Raji (cell line): ENCODE results near the gene CHRD.

Experiments used
- POLR2A ChIP-seq: IDR thresholded peaks from 2 replicates; pipeline ENCODE4 v1.6.1; 2011; ENCODE audit warnings: low read depth, low read length, control low read depth; ENCODE audit not compliant: insufficient read depth

Gene CHRD

DNA sequence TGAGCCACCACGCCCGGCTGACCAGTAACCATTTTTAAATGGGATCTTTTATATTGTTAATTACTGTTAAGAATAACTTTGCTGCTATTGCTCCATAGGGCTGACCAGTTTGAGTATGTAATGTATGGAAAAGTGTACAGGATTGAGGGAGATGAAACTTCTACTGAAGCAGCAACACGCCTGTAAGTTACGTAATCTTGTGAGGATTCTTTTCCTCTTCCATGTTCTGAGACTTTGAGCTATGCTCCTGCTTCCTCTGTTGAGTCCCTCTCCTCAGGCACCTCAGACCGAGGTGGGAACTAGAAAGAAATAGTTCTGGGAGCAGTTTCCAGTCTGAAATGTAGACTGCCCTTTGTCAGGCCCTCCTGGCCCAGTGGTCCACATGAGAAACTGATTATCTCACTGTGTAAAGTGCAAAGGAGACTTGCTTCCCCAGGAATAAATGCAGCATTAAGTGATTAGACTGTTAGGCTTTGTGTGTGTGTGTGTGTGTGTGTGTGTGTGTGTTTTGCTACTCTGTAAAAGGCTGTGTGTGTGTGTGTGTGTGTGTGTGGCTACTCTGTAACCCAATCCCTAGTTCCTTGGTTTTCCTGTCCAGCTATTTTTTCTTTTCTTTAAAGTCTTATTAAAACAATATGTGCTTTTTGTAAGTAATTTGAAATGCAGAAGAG is 13.1 kb upstream of the CHRD start:
- TF ChIP-seq POLR2A, result no peak

DNA sequence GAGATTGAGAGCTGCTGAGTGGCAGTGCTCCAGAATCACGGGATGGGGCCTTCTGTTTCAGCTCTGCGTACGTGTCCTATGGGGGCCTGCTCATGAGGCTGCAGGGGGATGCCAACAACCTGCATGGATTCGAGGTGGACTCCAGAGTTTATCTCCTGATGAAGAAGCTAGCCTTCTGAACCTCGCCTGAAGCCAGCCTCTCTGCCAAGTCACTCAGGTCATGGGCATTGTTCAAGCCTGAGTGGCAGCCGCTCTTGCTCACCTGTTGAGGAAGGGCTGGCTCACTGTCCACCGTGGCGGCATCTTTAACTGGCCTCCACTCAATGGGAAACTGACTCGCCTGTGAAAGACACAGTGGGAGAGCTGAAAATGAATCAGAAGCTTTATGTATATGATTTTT is 11.7 kb upstream of the CHRD start:
- no peak for TF ChIP-seq POLR2A

DNA sequence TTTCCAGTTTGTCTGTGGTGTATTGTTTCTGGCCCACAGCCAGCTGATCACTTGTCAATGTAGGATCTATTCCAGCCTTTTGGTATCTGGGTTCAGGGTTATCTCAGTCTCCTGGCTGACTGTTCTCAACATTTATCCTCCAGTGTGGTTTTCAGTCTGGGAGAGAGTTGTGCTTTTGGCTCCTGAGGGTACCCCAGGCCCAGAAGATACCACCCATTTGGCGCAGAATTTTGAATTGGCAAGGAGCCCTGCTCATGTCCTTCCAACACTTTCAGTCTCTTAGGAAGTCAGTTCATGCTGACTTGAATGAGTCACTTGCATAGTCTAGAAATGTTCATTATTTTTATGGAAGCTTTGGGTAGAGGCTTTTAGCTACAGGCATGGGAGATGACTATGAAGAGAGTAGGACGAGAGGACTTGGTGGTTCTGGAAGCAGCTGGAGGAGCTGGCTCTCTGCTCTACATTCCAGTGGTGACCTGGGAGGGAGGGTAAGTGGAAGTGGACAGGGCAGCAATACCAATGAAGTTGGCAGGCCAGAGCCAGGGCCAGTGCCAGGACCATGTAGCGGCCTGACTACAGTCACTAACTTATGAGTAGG is 11.2 kb upstream of the CHRD start:
- no peak for TF ChIP-seq POLR2A

DNA sequence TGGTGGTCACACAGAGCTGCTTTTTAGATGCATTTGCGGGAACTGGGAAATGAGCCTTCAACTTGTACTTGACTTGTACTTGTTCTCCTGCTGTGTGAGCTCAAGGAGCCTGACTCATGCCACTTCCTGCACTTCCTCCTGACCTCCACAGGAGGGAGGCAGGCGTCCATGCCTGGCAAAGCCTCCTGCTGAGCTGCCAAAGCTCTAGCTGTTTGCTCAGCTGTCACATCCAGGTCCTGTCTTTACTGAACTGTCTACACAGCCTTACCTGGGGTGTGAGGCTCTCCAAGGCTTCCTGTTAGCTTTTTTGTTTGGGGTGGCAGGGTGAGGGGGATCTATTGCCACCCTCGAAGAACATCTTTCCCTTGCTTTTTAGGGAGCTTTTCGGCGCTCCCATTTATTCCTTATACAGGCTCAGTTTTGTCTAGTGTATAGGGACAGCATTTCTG is 8.3 kb upstream of the CHRD start:
- no peak for TF ChIP-seq POLR2A

DNA sequence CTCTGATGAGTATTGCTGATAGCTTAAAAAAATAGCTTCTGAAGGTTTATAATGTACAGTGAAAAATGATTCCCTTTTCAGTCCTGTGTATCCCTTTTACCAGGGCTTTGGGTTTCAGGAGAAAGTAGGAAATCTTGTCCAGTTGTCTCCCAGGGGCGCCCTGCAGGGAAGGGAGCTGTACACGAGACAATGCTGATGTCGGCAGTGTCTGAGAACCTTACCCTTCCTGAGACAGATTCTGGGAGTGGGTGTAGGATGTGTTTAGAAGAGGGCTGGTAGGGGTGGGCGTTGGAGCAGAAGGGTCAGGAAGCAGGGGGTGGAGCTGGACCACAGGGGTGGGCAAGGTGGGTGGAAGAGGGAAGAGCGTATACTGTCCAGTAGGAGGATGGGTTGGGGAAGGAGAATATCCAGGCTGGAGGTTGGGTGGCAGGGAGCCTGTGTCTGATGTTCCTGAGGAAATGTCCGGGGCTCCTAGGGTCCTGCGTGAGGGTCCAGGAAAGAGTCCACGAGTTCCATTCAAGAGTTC is 7.5 kb upstream of the CHRD start:
- TF ChIP-seq POLR2A, result no peak

DNA sequence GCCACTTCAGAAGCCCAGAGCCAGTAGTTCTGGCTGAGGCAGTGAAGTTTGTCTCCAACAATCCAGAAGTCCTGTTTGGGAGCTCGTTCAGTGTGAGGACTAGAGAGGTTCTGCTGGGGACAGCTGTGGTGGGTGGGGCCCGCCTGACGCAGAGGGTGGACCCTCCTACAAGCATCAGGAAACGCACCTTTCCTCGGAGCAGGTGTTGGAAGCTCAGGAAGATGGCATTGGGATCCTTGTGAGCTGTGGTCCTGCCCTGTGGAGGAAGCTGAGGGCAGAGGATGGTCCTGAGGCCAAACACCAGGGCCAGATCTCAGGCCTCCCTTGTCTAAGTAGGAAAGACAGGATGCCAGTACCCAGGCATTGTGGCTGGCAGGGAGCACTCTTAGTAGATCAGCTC is 6.9 kb upstream of the CHRD start:
- no peak for TF ChIP-seq POLR2A

DNA sequence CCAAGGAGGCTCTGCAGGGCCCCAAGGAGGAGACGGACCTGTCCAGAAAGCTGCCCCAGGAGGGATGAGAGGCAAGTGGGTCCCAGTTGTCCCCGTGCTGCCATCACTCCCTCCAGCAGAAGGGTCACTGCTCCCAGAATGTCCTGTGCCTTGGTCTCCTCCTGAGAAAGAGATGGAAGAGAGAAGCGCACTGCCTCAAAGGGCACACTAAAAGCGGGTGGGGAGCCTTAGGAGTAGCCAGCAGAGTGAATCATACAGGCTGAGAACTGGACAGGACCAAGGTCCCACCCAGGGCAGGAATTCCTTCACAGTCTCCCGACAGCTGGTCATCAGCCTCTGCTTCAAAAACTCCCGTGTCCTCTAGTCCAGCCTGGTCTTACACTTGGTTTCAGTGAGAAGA is 6.4 kb upstream of the CHRD start:
- TF ChIP-seq POLR2A, result no peak

DNA sequence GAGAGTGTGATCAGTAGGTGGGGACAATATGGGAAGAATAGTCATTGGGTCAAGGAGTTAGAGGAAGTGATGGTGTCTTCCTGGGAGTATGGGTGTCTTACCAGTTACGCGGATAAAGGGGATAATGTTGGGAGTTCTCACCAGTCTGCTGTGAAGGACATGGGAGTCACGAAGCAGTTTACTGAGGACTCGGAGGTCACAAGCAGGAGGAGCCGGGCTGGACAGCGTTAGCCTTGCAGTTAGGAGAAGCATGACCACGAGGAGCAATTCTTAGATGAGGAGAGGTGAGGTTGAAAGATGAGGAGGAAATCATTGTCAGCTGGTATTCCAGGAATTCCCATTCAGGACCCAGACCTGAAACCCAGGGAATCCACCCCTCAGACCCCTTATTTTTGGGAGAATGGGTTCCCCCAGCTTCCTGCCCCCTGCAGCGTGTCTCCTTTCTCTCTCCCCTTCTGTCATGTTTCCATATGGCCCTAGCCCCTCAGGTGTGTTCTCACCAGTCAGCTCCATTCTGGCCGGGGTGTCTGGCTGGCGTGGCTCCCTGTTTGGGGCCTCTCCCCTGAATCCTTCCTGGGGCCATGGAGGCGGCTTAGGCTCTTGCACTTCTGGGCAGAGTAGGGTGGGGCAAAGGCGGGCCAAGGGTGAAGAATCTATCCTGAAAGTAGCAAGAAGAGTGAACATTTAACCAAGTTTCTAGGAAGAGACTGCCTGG is 4.0 kb upstream of the CHRD start:
- no peak for TF ChIP-seq POLR2A

DNA sequence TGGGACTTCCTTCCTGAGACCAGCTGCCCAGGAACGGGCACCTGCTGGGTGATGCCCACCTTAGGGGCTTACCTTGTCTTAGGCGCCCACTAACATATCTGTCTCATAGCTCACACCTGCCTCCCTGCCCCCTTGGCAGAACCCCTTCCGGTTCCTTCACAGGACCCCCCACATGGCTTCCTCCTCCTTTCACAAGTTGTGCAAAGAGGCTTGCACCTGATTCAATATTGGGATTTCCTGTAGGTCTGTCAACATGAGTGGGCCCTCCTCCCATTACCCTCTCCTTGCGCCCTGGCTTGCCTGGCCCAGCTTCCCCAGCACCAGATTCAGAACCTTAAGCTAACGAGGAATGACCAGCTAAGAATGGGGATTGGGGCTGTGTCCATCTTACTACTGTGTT is 2.5 kb upstream of the CHRD start:
- TF ChIP-seq POLR2A, result no peak

DNA sequence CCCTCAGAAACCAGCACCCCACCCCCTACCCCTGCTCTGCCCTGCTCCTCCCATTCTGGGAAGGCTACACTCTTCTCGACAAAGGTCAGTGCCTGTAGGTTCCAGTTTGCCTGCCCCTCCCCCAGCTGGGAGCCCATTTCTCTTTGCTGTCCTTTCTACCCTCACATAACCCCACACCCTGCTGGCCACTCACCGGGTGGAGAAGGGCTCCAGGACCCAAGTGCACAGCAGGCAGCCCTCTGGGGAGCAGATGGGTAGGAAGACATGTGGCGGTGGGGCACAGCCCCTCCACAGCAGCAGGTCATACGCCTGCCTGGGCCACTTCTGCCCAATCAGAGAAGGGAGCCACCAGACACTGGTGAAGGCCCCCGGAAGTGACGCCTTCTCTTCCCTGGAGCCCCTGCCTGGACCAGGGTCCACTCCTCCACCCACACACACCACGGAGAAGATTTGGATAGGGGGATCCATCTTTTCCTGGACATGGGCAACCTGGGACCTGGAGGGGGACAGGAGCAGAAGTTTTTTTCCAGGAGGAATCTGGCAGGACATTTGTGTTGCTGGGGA is 1.9 kb upstream of the CHRD start, which contains the start of gene THPO:
TSS of gene THPO (minus strand) at position 326 of the 564 bp plus-strand sequence. CDS start 1,948 bp downstream, outside the sequence.
- TF ChIP-seq POLR2A, result no peak

DNA sequence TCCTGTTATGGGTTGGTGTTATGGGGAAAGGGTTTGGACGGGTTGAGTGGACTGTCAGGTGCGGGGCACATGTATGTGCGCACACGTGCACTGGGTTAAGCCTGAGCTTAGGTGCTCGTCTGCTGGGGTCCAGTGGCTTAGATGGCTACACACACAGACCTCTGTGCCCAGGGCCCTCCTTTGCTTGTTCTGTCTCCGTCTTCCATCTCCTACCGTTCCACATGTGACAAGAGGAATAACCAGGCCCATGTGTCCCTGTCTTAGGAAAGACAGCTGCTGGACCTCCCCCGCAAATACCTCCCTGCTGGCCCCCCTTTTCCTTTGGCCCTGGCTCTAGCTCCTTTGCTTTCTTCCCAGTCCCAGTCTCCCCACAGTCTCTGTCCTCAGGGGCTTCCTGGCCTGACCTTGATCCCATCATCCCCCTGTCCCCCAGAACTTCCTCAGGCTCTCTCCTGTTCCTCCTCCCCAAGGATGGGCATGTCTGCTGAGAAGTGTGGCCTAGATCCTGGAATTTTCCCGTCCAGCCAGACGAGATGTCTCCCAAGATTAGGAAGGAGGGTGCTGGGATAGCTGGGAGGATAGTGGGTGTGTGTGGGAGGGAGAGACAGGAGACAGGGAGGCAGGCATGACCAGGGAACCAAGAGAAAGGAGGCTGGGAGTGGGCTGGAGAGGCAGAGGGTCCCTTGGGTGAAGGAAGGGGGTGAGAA is 1.1 kb upstream of the CHRD start:
- TF ChIP-seq POLR2A, result no peak

DNA sequence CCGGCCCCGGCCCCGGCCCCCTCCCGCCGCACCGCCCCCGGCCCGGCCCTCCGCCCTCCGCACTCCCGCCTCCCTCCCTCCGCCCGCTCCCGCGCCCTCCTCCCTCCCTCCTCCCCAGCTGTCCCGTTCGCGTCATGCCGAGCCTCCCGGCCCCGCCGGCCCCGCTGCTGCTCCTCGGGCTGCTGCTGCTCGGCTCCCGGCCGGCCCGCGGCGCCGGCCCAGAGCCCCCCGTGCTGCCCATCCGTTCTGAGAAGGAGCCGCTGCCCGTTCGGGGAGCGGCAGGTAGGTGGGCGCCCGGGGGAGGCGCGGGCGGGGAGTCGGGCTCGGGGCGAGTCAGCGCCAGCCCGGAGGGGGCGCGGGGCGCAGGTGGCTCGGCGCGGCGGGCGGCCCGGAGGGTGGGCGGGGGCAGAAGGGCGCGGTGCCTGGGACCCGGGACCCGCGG is 352 bp downstream of the CHRD start:
- TF ChIP-seq POLR2A, result no peak

DNA sequence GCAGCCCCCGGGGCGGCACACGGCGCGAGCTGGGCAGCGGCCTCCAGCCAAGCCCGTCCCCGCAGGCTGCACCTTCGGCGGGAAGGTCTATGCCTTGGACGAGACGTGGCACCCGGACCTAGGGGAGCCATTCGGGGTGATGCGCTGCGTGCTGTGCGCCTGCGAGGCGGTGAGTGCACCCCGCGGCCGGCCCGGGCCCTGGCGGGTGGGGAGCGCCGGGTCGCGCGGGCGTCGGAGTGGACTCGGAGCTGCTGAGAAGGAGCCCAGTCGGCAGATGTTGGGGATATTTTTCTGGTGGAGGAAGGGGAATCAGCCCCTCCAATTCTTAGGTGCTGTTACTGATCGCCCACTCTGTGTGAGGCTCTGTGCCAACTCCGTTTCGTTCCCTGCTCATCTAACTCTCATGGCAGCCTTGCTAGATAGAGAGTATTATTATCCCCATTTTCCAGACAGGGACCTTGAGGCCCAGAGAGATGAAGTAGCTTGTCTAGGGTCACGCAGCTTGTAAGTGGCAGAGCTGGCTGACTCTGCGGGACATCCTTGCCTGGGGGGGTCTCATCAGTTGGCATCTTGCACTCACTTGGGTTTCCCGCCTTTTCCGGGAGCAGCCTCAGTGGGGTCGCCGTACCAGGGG is 890 bp downstream of the CHRD start:
- TF ChIP-seq POLR2A, result no peak
